Measurements from ENCODE around the gene PIN4.

DNA sequence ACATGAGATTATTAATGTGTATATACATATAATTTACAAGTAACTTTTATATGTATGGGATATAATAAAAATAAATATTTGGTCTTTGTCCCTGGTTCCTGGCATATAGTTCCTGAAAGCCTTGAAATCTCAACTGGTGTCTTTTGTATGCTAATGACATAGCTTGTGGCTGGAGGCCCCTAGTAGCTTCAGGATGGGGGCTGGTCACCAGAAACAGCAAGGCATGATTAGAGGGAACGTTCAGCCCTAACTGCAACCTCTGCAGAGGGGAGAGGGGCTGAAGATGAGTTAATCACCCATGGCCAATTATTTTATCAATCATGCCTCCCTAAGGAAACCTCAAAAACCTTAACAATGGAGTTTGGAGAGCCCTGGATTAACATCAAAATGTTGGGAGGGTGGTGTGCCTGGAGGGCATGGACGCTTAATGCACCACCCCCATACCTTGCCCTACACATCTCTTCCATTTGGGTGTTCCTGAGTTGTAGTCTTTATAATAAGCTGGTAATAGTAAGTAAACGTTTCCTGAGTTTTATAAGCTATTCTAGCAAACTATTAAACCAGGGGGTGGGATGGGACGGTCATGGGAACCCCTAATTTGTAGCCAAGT, 21.3 kb downstream of the PIN4 start:
- TF ChIP-seq, protein P1, sequence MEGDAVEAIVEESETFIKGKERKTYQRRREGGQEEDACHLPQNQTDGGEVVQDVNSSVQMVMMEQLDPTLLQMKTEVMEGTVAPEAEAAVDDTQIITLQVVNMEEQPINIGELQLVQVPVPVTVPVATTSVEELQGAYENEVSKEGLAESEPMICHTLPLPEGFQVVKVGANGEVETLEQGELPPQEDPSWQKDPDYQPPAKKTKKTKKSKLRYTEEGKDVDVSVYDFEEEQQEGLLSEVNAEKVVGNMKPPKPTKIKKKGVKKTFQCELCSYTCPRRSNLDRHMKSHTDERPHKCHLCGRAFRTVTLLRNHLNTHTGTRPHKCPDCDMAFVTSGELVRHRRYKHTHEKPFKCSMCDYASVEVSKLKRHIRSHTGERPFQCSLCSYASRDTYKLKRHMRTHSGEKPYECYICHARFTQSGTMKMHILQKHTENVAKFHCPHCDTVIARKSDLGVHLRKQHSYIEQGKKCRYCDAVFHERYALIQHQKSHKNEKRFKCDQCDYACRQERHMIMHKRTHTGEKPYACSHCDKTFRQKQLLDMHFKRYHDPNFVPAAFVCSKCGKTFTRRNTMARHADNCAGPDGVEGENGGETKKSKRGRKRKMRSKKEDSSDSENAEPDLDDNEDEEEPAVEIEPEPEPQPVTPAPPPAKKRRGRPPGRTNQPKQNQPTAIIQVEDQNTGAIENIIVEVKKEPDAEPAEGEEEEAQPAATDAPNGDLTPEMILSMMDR (IDR thresholded peaks at IDR 0.05), result no peak
- no peak for TF ChIP-seq POLR2A (IDR thresholded peaks at IDR 0.05)

Measured in body of pancreas (tissue), 4 donors.